HUES48 (cell line): Measurements from ENCODE around the gene TMEM132E.

Experiments
- H3K27ac ChIP-seq: one replicate; pipeline ENCODE4 v1.7.0; 2013; ENCODE audit warnings: low read depth, low read length, inconsistent platforms
- H3K27me3 ChIP-seq: 2 replicates; pipeline ENCODE4 v1.6.1; 2013; ENCODE audit warnings: mild to moderate bottlenecking, low read length; ENCODE audit not compliant: control insufficient read depth, insufficient read depth
- H3K36me3 ChIP-seq: 2 replicates; pipeline ENCODE4 v1.6.1; 2013; ENCODE audit warnings: low read length; ENCODE audit not compliant: control insufficient read depth, insufficient read depth
- H3K4me1 ChIP-seq: 2 replicates; pipeline ENCODE4 v1.6.1; 2013; ENCODE audit warnings: mild to moderate bottlenecking, low read length; ENCODE audit not compliant: control insufficient read depth, insufficient read depth
- H3K4me3 ChIP-seq: 2 replicates; pipeline ENCODE4 v1.5.1; 2013; ENCODE audit warnings: mild to moderate bottlenecking, low read depth, low read length
- H3K9ac ChIP-seq: 2 replicates; pipeline ENCODE4 v1.6.1; 2013; ENCODE audit warnings: mild to moderate bottlenecking, low read depth, low read length, moderate library complexity
- H3K9me3 ChIP-seq: 2 replicates; pipeline ENCODE4 v1.6.1; 2013; ENCODE audit warnings: low read length; ENCODE audit not compliant: control insufficient read depth, insufficient read depth

The TMEM132E gene

DNA sequence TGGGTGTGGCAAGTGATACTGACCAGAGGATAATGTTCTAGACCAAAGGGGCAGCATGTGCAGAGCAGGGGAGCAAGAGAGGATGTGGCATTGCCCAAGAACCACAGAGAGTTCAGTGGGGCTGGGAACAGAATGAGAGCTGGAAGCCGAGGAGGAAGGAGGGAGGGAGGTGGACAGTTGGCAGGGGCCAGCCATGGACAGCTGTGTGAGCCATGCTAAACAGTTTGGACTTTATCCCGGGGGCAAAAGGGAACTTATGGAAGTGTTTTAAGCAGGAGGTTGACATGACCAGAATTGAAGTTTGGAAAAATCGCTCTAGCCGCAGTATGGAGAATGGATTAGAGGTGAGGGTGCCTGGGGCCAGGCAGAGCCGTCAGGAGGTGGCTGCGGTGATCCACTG lies 29.4 kb upstream of the TMEM132E start:
- H3K4me3 ChIP-seq = no peak overlapping the region
- peaks cover 4% of the 10 kb centered on the region for H3K27me3 ChIP-seq
- H3K9ac ChIP-seq = no peak overlapping the region
- H3K4me1 ChIP-seq = peaks cover 3% of the 10 kb centered on the region; the same call in 1 of the 2 replicates
- H3K36me3 ChIP-seq = no peaks in the 10 kb centered on the region
- H3K9me3 ChIP-seq = no peaks in the 10 kb centered on the region
- H3K27ac ChIP-seq = no peak overlapping the region

DNA sequence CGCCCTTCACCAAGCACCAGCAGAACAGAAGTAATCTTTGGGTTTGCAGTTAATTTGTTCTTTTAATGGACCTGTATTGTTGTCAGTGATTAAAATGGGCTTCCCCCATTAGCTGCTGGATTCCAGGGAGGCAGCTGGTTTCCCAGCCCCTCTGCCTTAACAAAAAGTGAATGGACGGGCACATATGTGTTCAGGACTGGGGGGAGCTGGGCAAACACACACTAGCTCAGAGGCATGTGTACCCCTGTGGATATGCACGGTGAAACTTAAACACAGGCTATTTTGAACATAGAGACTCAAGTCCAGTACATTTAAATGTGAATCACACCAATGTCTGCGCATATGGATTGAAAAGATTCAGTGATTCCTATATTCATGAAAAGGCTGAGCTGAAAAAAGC lies 25.5 kb upstream of the TMEM132E start:
- Histone ChIP-seq H3K9me3 (no peaks in the 10 kb centered on the region), H3K4me1 (no peaks in the 10 kb centered on the region; the same call in 1 of the 2 replicates), H3K27ac (no peak overlapping the region), H3K36me3 (no peaks in the 10 kb centered on the region), H3K27me3 (peaks cover 9% of the 10 kb centered on the region), H3K9ac (no peak overlapping the region), H3K4me3 (no peak overlapping the region)

DNA sequence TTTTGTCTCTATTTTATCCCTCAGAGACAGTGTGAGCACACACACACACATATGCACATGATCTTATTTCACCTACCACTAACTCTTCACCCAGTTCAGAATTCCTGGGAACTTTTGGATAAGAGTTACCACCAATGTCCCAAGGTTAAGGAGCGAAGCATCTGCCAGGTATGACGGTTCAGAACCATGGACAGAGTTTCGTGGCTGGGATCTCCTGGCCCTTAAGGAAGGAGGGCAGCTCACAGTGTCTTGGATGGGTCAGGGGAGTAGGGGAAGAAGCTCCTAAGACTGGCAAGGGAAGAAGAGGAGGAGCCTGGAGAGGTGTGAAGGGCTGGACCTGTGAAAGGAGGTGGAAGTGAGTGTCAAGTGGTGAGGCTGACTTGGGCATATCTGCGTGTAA lies 23.0 kb upstream of the TMEM132E start:
- Histone ChIP-seq H3K9me3 (no peaks in the 10 kb centered on the region), H3K27me3 (peaks cover 8% of the 10 kb centered on the region; the same call in 1 of the 2 replicates), H3K9ac (no peak overlapping the region), H3K4me1 (no peaks in the 10 kb centered on the region; the same call in 1 of the 2 replicates), H3K4me3 (no peak overlapping the region), H3K36me3 (no peaks in the 10 kb centered on the region), H3K27ac (no peak overlapping the region)

GRCh38 chr17:34556931-34557330 lies 22.5 kb upstream of the TMEM132E start:
- Histone ChIP-seq H3K9me3 (no peaks in the 10 kb centered on the region), H3K9ac (no peak overlapping the region), H3K4me1 (no peaks in the 10 kb centered on the region; the same call in 1 of the 2 replicates), H3K36me3 (no peaks in the 10 kb centered on the region), H3K27me3 (peaks cover 8% of the 10 kb centered on the region; the same call in 1 of the 2 replicates), H3K4me3 (no peak overlapping the region), H3K27ac (no peak overlapping the region)

- H3K9me3 ChIP-seq = no peaks in the 10 kb centered on the region
- H3K27me3 ChIP-seq = peaks cover 42% of the 10 kb centered on the region
- H3K9ac ChIP-seq = no peak overlapping the region
- H3K4me3 ChIP-seq = no peak overlapping the region
- H3K36me3 ChIP-seq = no peaks in the 10 kb centered on the region
- no peaks in the 10 kb centered on the region for H3K4me1 ChIP-seq
- H3K27ac ChIP-seq = no peak overlapping the region
Measured at GRCh38 chr17:34561328-34561727, 18.1 kb upstream of the TMEM132E start.

GRCh38 chr17:34562387-34562786 lies 17.0 kb upstream of the TMEM132E start:
- Histone ChIP-seq H3K36me3 (no peaks in the 10 kb centered on the region), H3K9me3 (no peaks in the 10 kb centered on the region), H3K4me1 (no peaks in the 10 kb centered on the region), H3K4me3 (no peak overlapping the region), H3K27ac (no peak overlapping the region), H3K9ac (no peak overlapping the region), H3K27me3 (peaks cover 52% of the 10 kb centered on the region)

DNA sequence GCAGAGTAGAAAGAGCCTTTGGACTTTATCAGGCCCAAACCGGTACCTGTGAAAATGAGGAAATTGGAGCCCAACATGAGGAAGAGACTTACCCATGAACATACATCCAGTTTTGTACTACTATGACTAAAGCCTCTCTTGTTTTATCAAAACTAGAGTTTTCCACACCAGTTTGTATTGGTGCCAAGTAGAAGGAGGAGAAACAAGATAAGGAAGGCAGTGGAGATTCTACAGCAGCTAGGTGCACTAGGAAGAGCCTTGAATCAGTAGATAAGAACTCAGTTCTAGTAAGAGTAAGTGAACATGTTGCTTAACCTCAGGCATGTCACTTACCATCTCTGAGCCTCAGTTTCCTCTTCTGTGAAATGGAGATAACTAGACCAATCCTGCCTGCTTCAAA lies 13.7 kb upstream of the TMEM132E start:
- H3K9me3 ChIP-seq = no peaks in the 10 kb centered on the region
- no peak overlapping the region for H3K27ac ChIP-seq
- H3K4me1 ChIP-seq = peaks cover 4% of the 10 kb centered on the region; the same call in 1 of the 2 replicates
- no peak overlapping the region for H3K4me3 ChIP-seq
- H3K36me3 ChIP-seq = no peaks in the 10 kb centered on the region
- peaks cover 55% of the 10 kb centered on the region for H3K27me3 ChIP-seq
- no peak overlapping the region for H3K9ac ChIP-seq

DNA sequence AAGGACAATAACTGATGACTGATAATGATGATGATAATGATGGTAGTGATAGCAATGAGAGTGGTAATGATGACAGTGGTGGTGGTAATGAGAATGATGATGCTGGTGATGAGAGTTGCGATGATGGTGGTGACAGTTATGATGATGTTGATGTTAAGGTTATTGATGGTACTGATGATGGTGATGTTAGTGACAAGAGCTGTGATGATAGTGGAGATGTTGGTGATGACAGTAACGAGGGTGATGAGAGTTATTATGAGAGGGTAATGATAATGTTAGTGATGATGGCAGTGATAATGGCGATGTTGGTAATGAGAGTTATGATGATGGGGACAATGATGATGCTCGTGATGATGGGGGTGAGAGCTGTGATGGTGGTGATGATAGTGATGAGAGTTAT lies 13.2 kb upstream of the TMEM132E start:
- Histone ChIP-seq H3K4me1 (peaks cover 4% of the 10 kb centered on the region; the same call in 1 of the 2 replicates), H3K27me3 (peaks cover 60% of the 10 kb centered on the region), H3K27ac (no peak overlapping the region), H3K4me3 (no peak overlapping the region), H3K9me3 (no peaks in the 10 kb centered on the region), H3K36me3 (no peaks in the 10 kb centered on the region), H3K9ac (no peak overlapping the region)

GRCh38 chr17:34566873-34567272 lies 12.5 kb upstream of the TMEM132E start:
- Histone ChIP-seq H3K9ac (no peak overlapping the region), H3K36me3 (no peaks in the 10 kb centered on the region), H3K27ac (no peak overlapping the region), H3K9me3 (no peaks in the 10 kb centered on the region), H3K4me1 (peaks cover 4% of the 10 kb centered on the region; the same call in 1 of the 2 replicates), H3K4me3 (no peak overlapping the region), H3K27me3 (peaks cover 67% of the 10 kb centered on the region)

DNA sequence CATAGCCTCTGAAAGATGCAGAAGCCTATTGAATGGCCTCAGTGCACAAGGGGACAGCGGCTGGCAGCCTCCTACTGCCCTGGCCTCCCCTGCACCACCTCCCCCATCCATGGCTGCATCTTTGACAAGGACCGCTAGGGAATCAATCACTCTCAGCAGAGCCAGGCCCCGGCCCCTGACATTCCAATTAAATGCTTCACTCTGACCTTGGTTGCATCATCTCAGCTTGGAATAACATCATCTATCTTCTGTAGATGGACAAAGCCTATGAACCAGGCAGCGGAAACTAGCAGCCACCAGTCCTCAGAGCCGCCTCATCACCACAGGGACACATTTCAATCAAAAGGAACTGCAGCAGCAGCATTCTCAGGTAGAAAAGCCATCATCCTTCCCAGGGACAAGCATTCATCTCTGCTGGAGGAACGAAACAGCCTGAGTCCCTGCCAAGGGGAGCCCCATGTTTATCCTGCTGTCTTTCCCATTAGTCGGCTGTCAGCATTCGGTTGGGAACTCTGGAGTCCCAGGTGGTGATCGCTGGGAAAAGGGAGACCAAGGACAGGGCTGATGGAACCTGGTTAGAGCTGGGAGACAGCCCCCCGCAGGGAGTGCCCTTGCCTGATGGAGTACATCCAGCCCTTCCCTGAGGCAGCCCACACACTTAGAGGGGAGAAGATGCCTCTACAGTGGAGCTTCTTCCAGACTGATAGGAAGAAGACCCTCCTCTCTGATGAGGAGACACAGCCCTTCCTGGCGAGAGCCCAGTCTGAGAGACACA lies 11.5 kb upstream of the TMEM132E start:
- Histone ChIP-seq H3K27ac (no peak overlapping the region), H3K9me3 (no peaks in the 10 kb centered on the region), H3K4me3 (no peak overlapping the region), H3K4me1 (peaks cover 4% of the 10 kb centered on the region; the same call in 1 of the 2 replicates), H3K36me3 (no peaks in the 10 kb centered on the region), H3K27me3 (peaks cover 73% of the 10 kb centered on the region), H3K9ac (no peak overlapping the region)

- no peak overlapping the region for H3K9ac ChIP-seq
- H3K4me1 ChIP-seq = peaks cover 4% of the 10 kb centered on the region; the same call in 1 of the 2 replicates
- H3K9me3 ChIP-seq = no peaks in the 10 kb centered on the region
- H3K27me3 ChIP-seq = peaks cover 73% of the 10 kb centered on the region
- H3K4me3 ChIP-seq = no peak overlapping the region
- no peaks in the 10 kb centered on the region for H3K36me3 ChIP-seq
- no peak overlapping the region for H3K27ac ChIP-seq
Measured at GRCh38 chr17:34568953-34569352, 10.4 kb upstream of the TMEM132E start.
